OCI-LY3 (cell line): Measurements from ENCODE around the gene MAGEB17.

Source experiments
- CTCF ChIP-seq: fragments of 200-600, 300-600 bp; sonication (generic); IDR thresholded peaks from 2 replicates; pipeline ENCODE4 v1.5.1; 2014; ENCODE audit warnings: antibody characterized with exemption, low read length, low read depth
- EZH2phosphoT487 ChIP-seq: fragments of 200-600 bp; shearing (Covaris generic); IDR thresholded peaks from 2 replicates; pipeline ENCODE4 v1.6.1; 2018; ENCODE audit warnings: antibody characterized with exemption, mixed run types, low read depth

- TF ChIP-seq CTCF (no peak), EZH2phosphoT487 (no peak)
These were observed 29.5 kb downstream of the MAGEB17 start for GRCh38 chrX:16196829-16197228.
